GM19351 (cell line): Measurements from ENCODE around the gene RTL1.

Source experiments
- ATAC-seq: cut with Tn5 transposase; IDR thresholded peaks from one replicate; pipeline ENCODE4 v1.9.1; 2021; ENCODE audit warnings: mild to moderate bottlenecking, moderate library complexity; ENCODE audit not compliant: unreplicated experiment

The RTL1 gene

DNA sequence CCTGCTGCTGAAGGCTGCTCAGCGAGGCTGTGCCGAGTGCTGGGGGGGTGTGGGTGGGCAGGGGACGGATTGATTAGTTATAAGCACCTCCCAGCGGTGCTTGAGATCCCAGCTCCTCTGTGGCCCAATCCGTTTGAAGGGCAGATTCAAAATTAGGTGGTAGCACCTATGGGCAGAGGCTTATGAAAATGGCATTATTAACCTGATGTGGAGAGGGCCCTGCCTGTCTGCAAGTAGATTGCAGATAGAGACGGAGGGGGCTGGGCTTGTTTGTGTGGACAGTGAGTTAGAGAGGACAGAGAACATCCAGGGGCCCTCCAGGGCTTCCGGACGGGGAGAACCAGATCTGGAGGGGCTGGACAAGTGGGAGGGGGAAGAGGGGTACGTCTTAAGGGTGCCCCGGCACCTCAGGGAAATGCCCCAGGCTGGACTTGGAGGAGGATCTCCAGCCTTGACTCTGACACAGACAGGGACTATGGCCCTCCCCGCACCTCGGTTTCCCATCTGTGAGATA, at the start of gene RTL1:
Gene RTL1 (minus strand): TSS at position 51 of the 514 bp plus-strand sequence. CDS start 18,934 bp downstream, outside the sequence.
- ATAC-seq = no peak

DNA sequence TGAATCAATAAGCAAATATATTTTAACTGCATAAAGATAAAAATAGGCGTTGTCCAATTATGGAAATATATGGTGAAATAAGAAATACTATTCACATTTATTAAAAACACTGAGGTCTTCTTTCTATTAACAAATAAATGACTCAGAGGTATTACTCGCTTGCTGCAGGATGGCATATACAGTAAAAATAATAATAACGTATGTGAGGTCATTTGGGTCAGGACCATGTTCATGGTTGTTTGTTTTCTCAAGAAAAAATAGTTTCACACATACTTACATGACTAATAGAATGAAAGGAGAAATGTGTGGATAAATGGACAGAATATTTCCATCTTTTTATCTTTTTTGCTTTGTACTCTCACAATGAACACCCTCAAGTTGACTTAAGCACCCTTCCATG, 46.5 kb upstream of the RTL1 start:
- ATAC-seq = no peak

DNA sequence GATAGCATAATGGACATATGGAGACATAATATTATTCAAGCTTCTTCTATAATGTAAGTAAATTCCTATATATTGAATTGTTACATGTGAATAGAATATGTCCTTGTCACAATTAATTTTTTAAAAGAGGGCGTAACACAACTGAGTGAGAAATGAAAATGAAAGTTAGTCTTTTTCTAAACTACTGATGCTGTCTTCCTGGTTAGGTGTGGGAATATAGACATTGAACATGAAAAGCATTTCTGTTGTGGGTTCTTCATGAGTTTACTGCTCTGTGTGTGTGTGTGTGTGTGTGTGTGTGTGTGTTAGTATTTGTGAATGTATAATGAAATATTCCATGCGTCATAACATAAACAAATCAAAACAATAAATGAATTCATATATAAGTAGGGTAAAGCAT, 40.5 kb upstream of the RTL1 start:
- ATAC-seq = no peak

DNA sequence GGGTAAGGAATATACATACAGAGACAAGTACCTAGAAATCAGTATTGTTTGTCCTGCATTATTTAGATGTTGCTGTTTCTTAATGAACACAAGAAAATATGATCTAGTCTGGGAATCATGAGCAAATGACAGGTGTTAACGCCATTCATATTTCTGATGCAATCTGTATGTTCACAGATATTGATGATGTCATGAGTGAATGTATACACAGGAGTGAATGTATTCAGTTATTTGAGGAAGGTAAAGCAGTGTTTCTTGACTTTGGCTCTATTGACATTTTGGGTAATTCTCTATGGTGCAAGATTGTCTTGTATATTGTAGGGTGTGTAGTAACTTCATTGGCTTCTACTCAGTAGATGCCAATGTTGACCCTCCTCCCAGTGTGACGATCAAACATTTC, 26.7 kb upstream of the RTL1 start:
- no peak for ATAC-seq

DNA sequence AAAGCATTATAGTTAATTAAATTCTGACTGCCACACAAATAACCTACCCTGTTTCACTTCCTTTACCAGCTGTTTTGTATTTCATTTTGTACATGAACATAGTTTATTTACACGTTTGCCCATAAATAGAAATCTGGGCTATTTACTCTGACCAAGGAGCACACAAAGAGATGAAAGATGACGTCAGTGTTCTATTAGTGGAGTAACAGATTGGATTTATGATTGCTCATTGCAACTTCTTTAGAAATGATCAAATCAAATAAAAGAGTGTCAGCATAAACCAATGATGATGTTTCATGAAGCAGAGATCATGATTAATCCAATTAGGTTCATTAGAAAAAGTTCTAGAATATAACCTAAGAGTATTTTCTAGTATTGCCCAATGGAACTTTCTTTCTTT, 12.0 kb upstream of the RTL1 start:
- no peak for ATAC-seq

DNA sequence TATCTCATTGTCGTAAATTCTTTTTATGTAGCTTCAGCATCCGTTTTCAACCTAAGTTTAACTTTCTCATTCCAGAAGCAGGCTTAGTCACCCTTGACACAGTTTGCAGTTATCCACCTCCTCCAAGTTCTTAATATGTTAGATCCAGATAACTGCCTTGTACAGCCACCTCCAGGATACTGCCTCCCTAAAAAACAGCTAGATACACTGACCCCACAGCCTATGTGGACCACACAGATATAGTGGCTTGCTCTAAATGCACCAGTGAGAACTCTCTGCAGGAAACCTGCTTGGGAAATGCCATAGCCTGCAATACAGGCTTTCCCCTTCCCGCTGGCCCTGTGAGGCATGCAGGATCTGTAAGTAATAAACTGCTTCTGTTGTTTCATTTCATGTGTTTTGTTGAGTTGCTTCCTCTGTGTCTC, 11.1 kb upstream of the RTL1 start:
- no peak for ATAC-seq

DNA sequence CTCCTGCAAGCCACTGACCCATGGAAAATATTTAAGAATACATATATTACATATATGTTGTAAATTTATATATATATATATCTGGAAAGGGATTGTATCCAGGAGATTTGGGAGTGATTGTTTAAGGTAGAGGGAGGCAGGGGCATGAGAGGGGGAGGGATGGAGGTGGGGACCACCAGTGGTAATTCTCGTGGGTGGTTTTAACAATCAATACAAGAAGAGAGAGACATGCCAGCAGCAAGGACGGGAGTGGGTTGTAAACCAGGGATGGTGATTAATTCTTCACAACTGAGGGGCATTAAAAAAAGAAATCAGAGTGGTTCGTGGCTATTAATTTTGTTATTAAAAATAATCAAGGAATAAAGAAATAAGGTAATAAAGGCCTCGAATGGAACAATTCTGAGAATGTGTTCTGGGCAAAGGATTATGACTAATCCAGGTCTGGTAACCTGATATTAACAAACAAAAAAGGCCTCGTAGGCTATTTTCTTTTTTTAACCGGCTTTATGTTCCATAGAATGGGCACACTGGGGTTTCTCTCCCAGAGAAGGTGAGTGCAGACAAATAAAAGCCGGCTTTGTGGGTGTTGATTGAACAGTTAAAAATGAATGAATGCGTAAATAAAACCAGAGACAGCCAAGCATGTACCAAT, 8.3 kb upstream of the RTL1 start:
- ATAC-seq = no peak

DNA sequence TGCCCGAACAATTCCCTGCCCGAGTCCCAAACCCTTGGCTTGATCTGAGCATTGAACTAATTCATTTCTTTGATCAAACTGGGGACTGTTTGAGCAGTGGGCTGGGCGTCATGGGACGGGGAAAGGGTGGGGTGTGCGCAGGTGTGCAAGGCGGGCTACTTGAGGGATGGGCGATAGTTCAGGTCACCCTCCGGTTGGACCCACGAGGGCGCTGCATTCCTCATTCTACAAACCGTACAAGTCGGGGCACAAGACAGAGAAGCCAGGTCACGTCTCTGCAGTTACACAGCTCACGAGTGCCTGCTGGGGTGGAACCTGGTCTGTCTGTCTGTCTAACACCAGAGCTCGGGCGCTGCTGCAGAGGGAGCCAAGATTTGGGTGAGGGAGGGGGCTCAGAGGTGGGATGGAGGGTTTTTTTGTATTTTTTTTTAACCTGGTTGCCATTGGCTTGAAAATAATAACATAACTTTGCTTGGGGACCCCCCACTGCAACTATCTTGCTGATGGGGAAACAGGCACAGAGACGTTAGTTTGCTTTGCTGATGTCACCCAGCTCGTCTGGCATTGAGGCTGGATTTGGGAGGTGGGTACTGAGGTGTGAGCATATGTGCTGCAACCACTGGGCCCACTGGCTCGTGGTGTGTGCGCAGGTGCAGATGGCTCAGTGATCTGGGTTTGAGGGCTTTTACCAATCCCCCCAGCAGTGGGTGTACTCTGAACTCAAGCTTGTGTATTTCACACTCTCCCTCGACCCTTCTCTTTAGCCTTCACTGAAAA, 7.6 kb upstream of the RTL1 start:
- no peak for ATAC-seq

DNA sequence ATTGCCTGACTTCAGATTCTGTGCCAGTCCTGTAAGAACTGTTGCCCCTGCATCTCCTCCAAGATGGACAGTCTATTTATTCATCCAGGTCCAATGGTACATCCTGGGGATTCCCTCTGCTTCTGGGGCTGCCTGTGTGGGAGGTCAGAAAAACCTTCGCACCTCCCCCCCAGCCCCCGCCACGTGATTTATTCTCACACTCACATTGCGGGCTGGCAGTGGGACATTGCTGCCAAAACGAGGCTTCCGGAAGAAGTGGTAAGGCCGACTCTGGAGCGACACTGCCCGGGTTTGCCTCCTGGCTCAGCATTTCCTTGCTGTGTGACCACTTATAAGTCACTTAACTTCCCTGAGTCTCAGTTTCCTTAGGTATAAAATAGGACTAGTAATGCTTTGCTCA, 5.9 kb upstream of the RTL1 start:
- ATAC-seq = no peak

DNA sequence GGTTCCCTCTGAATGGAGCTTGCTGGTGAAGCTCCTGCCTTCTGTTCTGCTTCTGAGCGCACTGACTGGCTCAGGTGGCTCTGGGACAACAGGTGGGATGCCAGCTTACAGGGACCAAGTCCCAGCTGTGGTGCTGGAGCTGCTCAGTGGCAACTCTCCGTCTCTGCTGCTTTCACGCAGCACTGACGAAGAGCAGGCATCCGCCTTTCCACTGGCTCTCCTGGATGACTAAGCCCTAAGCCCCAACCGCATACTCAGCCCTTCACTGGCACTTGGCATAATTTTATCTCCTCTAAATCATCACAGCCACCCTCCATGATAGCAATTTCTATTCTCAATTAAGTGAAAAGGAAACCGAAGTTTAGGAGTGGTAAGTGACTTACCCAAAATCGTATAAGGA, 3.7 kb upstream of the RTL1 start:
- ATAC-seq = no peak

DNA sequence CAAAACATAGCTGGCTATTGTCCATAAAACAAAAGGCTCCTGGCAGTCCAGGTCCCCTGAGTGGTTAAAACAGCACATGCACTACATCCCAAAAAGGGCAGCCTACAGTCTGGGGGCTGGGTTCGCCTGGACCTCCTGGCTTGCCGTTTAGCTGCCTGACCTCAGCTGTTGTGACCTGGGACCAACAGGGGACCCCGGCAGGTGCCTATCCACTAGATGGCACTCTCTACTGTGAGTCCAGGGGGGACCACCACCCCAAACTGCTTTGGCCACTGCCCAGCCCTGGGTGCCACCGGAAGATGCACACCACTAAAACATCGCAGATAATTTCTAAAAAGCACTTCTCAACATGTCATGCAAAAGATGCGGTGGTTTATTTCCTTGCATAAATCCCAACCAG, 2.9 kb upstream of the RTL1 start:
- no peak for ATAC-seq

DNA sequence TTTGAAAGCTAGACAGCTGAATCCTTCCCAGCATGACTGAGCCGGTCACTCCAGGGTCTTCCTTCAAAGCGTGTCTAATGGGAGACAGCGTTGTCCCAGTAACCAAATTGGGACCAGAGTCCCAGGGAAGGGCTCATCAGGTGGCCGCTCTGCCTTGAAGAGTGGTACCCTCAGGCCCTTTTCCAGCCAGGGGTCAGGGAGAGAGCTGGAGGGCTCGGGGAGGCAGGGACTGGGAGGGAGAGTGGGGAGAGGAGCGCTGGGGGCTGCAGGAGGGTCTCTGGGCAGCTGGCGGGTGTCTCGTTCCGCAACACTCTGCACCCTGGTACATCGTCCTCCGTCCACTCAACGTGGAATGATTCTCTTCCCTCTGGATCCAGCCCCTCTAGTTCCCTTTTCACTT, 1.6 kb upstream of the RTL1 start:
- no peak for ATAC-seq

DNA sequence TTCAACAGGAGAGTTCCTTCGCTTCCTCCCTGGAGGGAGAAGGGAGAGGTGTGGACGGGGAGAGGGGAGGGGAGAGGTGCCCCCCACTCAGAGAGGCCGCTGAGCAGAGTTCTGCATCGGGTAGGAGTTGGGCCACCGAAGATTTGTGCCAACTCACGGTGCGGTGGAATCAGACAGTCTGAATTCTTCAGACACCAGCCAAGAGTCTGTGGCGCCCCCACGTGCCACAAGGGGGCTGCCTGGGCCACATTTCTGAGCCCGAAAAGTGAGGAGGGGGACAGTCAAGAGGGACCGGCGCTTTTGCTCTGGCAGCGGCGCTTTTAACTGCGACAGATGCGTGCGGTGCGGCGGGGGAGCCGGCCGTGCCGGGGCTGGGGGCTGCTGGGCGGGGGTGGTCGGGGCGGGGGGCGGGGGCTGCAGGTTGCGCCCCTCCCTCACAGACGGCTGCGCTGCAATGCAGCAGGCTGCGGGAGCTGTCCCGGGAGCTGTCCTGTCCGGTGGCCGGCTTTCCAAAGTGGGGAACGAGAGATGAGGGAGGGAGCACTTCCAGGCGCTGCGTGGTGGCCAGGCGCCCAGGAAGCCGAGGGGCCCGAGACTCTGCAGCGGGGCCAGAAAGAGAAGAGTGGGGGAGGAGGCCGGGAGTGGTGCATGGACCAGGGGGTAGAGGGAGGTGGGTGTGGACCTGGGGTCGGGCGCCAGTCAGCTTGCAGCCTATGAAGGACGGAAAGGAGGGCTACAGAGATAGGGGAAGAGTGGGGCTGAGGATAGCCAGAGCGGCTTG, 975 bp upstream of the RTL1 start:
- ATAC-seq = no peak

DNA sequence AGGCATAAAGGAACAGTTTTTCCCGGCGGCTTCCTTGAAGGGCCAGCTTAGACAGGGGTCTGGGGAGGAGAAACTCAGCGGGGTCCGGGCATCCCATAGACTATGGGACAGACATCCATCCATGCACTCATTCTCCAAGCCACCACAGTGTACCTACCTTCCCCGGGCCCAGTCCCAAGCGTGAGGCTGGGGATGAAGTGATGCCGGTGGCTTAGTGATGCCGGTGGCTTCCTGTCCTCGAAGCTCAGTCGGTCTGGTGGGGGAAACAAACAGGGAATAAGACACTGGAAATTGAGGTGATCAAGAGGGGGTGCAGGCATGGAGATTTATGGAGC, 421 bp downstream of the RTL1 start:
- ATAC-seq = no peak

DNA sequence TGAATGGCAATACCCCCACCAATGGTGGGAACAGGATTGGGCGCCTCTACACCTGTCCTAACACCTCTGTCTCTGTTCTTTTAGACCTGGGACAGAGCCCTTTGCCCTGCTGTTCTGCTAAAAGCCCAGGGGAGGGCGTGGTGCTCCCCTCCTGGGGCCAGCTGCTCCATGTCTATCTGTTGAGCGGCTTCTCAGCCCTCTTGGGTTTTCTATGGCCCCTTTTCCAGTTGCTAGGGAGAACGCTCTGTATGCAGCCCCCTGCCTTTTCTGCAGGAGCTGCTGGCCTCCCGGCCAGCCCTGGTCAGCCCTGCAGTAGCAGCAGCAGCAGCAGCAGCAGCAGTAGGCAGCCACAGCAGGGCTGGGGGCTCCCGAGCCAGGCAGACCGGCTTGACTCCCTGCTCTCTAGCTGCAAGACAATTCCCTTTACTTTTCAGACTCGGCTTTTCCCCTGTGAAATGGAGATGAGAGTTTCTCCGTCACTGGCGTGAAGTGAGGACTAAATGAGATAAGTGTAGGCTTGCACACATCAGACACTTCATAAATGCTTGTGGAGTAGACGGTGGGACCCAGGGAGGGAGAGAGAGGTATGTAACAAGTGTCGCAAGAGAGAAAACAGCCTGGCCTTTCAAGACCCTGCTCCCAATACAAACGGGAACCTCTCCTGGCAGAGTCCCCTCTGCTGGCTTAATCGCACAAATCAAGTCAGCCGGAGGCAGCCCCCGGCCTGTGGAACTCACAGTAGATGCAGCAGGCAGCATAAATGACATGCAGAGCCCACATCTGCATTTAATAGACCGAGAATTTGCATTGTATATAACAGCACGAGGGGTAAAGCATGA, 1.0 kb downstream of the RTL1 start:
- no peak for ATAC-seq

DNA sequence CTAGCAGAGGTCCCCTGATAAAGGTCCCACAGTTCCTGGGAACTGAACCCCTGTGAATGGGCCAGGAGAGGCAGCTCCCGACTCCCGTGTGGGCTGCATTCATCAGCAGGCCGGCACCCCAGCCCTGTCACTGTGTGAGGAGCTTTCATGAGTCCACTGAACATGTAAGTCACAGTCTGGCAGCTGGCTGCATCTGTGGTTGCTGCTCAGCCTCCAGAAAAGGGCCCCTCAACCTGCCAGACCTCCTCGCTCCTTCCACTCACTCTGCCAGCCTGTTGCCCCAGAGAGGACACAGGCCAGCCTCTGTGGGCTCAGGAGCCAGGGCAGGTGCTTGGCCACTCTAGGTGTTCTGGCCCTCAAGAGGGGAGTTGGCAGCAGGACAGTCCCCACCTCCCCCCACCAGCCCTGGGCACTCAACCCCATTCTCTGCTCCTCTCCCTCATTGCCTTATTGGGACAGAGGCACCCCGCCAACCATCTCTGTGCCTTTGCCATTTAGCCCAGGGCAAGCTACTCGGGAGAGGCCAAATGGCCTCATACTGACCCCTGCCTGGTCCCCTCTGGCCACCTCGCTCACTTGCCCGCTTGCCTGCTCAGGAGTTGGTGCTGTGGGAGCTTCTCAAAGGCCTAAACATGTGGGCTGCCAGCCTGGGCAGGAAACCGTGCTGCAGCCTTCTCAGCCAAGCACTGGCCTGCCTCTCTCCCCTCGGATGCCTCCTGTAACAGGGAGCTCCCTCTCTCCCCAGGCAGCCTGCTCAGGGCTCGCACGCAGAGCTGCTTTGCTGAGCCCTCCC, 1.9 kb downstream of the RTL1 start:
- ATAC-seq = no peak

DNA sequence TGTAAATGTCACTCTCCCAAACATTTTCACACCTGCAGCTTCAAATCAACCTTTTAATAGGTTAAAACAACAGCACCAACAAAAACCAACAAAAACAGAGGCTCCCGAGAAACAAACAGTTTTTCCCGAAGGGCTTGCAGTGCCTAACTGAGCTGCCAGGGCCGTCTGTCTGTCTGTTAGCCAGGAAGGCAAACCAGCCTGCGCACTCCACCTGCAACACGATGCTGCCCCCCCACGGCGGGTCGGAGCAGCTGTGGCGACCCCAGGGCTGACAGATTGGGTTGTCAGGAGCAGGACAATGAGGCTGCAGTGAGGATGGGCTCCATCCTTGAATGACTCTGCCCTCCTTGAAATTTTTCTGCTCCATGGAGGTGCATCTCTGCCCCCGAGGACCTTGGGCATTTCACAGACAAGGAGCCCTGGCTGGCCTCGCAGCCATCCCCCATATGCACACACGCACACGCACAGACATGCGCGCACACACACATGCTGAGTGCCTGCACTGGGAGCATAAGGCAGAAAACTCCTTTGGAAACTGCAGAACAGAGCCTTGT, 2.6 kb downstream of the RTL1 start:
- no peak for ATAC-seq

DNA sequence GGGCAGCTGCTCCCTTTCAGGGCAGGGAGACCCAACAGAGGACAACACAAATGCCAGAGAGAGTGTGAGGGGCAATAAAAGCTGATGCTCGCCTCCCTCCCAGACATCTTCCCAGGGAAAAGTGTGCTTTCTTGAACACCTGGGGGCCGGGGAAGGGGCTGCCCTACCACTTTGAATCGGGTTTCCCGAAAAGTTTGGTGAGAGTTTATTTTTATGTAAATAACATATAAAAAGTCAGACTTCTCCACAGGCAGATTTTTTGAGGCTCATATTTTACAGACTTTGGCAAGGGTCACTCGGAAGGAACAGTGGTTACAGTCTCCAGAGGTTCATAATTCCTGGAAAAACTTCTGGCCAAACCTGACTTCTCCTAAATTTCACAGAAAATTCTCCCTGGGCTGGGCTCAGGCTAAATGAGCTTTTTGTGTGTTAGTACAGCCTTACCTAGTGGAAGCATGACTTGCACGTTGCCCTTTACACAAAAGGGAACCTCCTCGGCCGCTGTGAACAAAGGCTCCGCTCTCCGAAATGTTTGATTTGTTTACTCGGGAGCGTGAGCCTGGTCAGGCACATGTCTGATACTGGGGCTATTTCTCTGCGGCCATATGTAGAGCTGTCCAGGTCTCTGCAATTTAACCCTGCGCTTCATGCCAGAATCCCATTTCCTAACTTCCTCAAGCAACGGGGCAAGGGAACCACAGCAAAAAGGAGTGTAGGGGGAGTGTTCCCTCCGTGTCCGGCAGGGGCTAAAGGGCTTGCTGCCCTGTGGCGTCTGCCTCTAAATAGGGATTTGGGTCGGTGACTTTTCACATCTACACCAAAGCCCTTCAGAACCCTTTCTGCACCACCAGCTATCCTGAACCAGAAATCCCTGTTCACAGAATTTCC, 3.4 kb downstream of the RTL1 start:
- ATAC-seq = no peak
